HG03060 (cell line): ENCODE results near the gene CNST.
A peak's percentile ranks its signal among the peaks of the same experiment; 100 is the strongest.
"Not testable (repeated sequence)": the region's sequence is repeated elsewhere in the genome, so short reads cannot be mapped to it uniquely, and the experiment has no call there.

ENCODE experiments used
- ATAC-seq: cut with Tn5 transposase; IDR thresholded peaks from one replicate; pipeline ENCODE4 v1.9.1; 2021; ENCODE audit warnings: low read depth, moderate number of reproducible peaks; ENCODE audit not compliant: unreplicated experiment

The CNST gene

GRCh38 chr1:246558041-246558440 lies 8.2 kb upstream of the CNST start:
- ATAC-seq, result no peak

GRCh38 chr1:246559310-246559709 lies 6.9 kb upstream of the CNST start:
- no peak for ATAC-seq

- not testable (repeated sequence) for ATAC-seq
Observed at GRCh38 chr1:246560833-246561232, 5.4 kb upstream of the CNST start.

- no peak for ATAC-seq
Observed at GRCh38 chr1:246564839-246565750, 1.2 kb upstream of the CNST start.

GRCh38 chr1:246565751-246566127 lies 517 bp upstream of the CNST start:
- ATAC-seq, result no peak

GRCh38 chr1:246566813-246567645 lies 773 bp downstream of the CNST start:
- no peak for ATAC-seq

- no peak for ATAC-seq
Observed at GRCh38 chr1:246567646-246568235, 1.5 kb downstream of the CNST start.

GRCh38 chr1:246569248-246570238 lies 3.3 kb downstream of the CNST start:
- ATAC-seq, result no peak

- not testable (repeated sequence) for ATAC-seq
Observed at GRCh38 chr1:246571309-246571708, 5.1 kb downstream of the CNST start.

- ATAC-seq, result no peak
Observed at GRCh38 chr1:246571953-246572352, 5.7 kb downstream of the CNST start.

GRCh38 chr1:246572785-246573184 lies 6.5 kb downstream of the CNST start:
- no peak for ATAC-seq

GRCh38 chr1:246573491-246573890 lies 7.2 kb downstream of the CNST start:
- no peak for ATAC-seq

- no peak for ATAC-seq
Observed at GRCh38 chr1:246576709-246577032, 10.4 kb downstream of the CNST start.

- no peak for ATAC-seq
Observed at GRCh38 chr1:246577082-246577719, 10.9 kb downstream of the CNST start.

GRCh38 chr1:246577720-246578106 lies 11.5 kb downstream of the CNST start:
- no peak for ATAC-seq

- peak; percentile 73 for ATAC-seq
Observed at GRCh38 chr1:246579818-246580217, 13.6 kb downstream of the CNST start.

- no peak for ATAC-seq
Observed at GRCh38 chr1:246580497-246581370, 14.5 kb downstream of the CNST start.

GRCh38 chr1:246582301-246583055 lies 16.2 kb downstream of the CNST start:
- no peak for ATAC-seq
